Effector memory CD8-positive, alpha-beta T cell (primary cell): Measurements from ENCODE around the gene RDH13.
"Not testable (repeated sequence)": the region's sequence is repeated elsewhere in the genome, so short reads cannot be mapped to it uniquely, and the experiment has no call there.

ENCODE experiments used
- ATAC-seq: fragments of 150-1000 bp; cut with Tn5 transposase; replicated peaks from 2 replicates; pipeline ENCODE4 v1.10.0; 2021; ENCODE audit warnings: mild to moderate bottlenecking, moderate library complexity
- DNase-seq, 3 experiments: peaks; one replicate each; pipeline ENCODE4 v3.0.0; 2021
- H3K27ac Mint-ChIP-seq, 2 donors: one replicate each; pipeline ENCODE4 v1.8.0; 2022; ENCODE audit warnings: mild to moderate bottlenecking in 2 of 2, mixed read lengths in 2 of 2, moderate library complexity in 2 of 2
- H3K27me3 Mint-ChIP-seq, 2 donors: one replicate each; pipeline ENCODE4 v1.8.0; 2022; ENCODE audit warnings: mixed read lengths in 2 of 2
- H3K36me3 Mint-ChIP-seq: one replicate; pipeline ENCODE4 v1.8.0; 2022; ENCODE audit warnings: mild to moderate bottlenecking, moderate library complexity, mixed read lengths; ENCODE audit not compliant: insufficient read depth
- H3K4me1 Mint-ChIP-seq, 2 donors: one replicate each; pipeline ENCODE4 v1.8.0; 2022; ENCODE audit warnings: low read depth in 2 of 2, mixed read lengths in 2 of 2
- H3K4me3 Mint-ChIP-seq, 2 donors: one replicate each; pipeline ENCODE4 v1.8.0; 2022; ENCODE audit warnings: mild to moderate bottlenecking in 2 of 2, mixed read lengths in 2 of 2, moderate library complexity in 2 of 2
- H3K9me3 Mint-ChIP-seq, 2 donors: one replicate each; pipeline ENCODE4 v1.8.0; 2022; ENCODE audit warnings: mixed read lengths in 2 of 2

The RDH13 gene

DNA sequence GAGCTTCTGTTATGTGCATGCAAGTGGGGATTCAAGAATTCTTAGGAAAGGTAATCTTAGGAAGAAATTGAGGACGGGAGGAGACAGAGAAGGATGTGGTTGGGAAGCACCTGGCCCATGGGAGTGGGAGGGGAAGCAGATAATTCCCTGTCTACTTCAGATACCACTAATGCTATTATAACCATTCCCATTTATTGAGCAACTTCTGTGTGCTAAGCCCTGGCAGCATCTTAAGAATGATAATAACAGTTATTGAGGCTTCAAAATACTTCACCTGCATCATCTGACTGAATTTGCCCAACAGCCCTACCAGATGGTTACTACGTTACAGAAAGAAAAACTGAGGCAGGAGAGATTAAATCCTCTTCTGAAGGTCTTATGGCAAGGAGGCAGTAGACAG is 14.2 kb upstream of the RDH13 start:
- Mint-ChIP-seq H3K27ac (no peak overlapping the region), H3K4me1 (peaks cover 11 to 17% of the 10 kb centered on the region in 2 donors), H3K4me3 (no peak overlapping the region), H3K27me3 (peaks cover 44 to 80% of the 10 kb centered on the region in 2 donors), H3K9me3 (no peaks in the 10 kb centered on the region), H3K36me3 (peaks cover 14% of the 10 kb centered on the region)
- no peak for DNase-seq
- ATAC-seq: no peak

DNA sequence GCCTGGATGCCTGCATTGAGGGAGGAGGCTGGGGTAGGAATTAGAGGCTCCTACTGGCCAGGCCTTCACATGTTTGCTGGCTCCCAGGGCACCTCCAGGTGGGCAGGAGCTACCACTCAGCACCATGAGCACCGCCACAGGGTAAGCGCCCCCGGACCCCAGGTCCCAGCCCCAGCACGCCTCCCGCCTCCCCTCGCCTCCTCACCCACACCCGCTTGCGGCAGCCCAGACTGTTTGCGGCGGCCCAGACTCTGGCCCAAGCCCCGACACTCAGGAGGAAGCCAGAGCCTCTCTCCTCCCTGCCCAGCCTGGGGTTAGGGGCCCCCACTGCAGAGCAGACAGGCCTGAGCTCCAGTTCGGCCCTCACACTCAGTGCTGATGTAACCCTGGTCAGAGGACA is 13.4 kb upstream of the RDH13 start:
- no peak overlapping the region for H3K4me3 Mint-ChIP-seq
- H3K4me1 Mint-ChIP-seq: peaks cover 11 to 20% of the 10 kb centered on the region in 2 donors
- ATAC-seq (no peak), DNase-seq (no peak)
- H3K27me3 Mint-ChIP-seq: peaks cover 52 to 86% of the 10 kb centered on the region in 2 donors
- no peak overlapping the region for H3K27ac Mint-ChIP-seq
- H3K9me3 Mint-ChIP-seq: no peaks in the 10 kb centered on the region
- peaks cover 9% of the 10 kb centered on the region for H3K36me3 Mint-ChIP-seq

DNA sequence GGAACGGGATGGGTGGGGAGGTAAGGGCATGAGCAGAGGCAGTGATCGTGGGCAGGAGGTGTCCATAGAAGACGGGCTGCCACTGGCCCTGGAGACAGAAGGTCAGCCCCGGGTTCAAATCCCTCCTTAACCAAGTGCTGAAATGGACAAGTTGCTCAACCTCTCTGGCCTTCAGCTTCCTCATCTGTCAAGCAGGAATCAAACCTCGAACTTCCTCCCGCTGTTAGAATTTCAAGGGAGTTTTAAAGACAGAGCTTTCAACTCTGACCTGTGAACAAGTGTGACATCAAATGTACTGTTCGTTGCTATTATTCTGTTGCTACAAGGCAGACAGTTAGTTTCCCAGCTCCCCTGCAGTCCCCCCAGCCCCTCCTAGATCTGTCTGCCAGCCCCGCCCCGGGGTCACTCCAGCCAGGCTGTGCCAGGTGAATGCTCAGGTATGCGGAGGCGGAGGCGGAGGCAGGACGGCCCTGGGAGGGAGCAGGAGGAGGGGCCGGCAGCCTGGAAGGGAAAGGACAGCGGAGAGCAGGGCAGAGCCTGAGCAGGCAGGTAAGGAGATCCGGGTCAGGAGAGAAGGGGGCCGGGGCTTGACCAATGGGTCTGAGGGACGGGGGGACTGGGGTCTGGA is 12.5 kb upstream of the RDH13 start, which contains the start of gene EPS8L1:
Gene EPS8L1 (plus strand): TSS at position 499 of the 628 bp plus-strand sequence. CDS start 576 bp downstream, outside the sequence.
- DNase-seq (no peak), ATAC-seq (no peak)
- no peak within 1 kb of the TSS for H3K4me3 Mint-ChIP-seq
- peaks cover 7 to 15% of the 10 kb centered on the region in 2 donors for H3K4me1 Mint-ChIP-seq
- H3K27me3 Mint-ChIP-seq: peaks cover 59 to 89% of the 10 kb centered on the region in 2 donors
- no peak within 1 kb of the TSS for H3K27ac Mint-ChIP-seq
- peaks cover 4% of the 10 kb centered on the region for H3K36me3 Mint-ChIP-seq
- H3K9me3 Mint-ChIP-seq: no peaks in the 10 kb centered on the region

DNA sequence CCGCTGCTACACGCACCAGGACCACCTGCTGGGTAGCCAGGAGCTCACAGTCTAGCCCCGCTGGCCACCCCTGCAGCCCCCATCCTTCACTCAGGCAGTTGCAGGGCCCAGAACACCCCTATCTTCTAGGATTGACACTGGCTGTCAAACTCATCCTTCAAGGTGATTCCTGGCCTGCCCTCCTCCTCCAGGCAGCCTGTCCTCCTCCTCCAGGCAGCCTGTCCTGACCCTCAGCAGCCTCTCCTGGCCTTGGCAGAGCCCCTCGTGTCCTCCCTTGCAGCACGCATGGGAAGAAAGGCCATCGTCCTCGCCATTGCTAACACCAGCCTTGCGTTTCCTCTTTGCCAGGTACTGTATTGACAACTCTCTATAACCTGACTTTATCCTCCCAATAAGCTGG is 9.0 kb upstream of the RDH13 start:
- Mint-ChIP-seq H3K4me3 (no peak overlapping the region), H3K27ac (no peak overlapping the region), H3K9me3 (no peaks in the 10 kb centered on the region), H3K4me1 (peaks cover 10 to 12% of the 10 kb centered on the region in 2 donors), H3K36me3 (peaks cover 2% of the 10 kb centered on the region), H3K27me3 (peaks cover 80 to 98% of the 10 kb centered on the region in 2 donors)
- no peak for DNase-seq
- ATAC-seq: no peak

DNA sequence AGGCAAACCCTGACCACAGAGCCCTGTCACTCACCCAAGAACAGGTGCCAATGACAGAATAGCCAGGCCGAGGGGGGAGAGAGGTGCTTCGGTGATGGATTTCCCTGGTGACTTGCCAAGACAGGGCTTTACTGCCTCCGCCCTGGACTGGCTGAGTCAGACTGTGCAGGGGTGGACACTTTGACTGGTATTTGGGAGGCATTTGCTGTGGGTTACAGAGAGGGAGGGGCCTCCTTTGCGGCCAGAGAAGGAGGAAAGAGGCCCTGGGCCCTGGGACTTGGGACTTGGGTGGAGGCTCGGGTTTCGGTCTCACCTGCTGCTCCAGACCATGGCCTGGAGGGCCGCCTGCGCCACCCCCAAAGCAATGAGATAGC is 8.2 kb upstream of the RDH13 start:
- Mint-ChIP-seq H3K36me3 (peaks cover 2% of the 10 kb centered on the region), H3K4me3 (no peak overlapping the region)
- no peak for DNase-seq

DNA sequence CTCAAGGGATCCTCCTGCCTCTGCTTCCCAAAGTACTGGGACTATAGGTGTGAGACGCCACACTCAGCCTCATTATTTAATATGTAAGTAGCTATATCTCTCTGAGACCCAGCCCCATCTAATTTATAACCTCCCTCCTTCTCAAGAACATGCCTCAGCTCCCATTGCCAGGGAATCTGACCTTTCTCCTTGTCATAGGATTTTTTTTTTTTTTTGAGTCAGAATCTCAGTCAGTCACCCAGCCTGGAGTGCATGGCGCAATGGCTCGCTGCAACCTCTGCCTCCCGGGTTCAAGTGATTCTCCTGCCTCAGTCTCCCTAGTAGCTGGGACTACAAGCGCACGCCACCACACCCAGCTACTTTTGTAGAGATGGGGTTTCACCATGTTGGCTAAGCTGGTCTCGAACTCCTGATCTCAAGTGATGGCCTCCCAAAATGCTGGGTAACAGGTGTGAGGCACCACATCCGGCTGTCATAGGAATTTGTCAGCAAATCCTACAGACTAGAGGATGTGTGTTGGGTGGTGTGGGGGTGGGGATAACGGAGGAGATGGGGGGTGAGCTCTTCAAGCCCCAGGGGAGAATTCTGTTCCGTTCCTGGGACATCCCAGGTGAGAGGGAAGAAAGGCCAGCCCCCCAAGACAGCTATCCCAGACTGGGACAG is 7.6 kb upstream of the RDH13 start:
- no peak overlapping the region for H3K27ac Mint-ChIP-seq
- peaks cover 2% of the 10 kb centered on the region for H3K36me3 Mint-ChIP-seq
- no peak for DNase-seq
- peaks cover 83 to 98% of the 10 kb centered on the region in 2 donors for H3K27me3 Mint-ChIP-seq
- peaks cover 12 to 18% of the 10 kb centered on the region in 2 donors for H3K4me1 Mint-ChIP-seq
- H3K9me3 Mint-ChIP-seq: no peaks in the 10 kb centered on the region
- no peak overlapping the region for H3K4me3 Mint-ChIP-seq
- no peak for ATAC-seq

More for the DNA sequence above, 8.2 kb upstream of the RDH13 start:
- Mint-ChIP-seq H3K9me3 (no peaks in the 10 kb centered on the region), H3K4me1 (peaks cover 12 to 18% of the 10 kb centered on the region in 2 donors), H3K27ac (no peak overlapping the region), H3K27me3 (peaks cover 82 to 98% of the 10 kb centered on the region in 2 donors)
- no peak for ATAC-seq

DNA sequence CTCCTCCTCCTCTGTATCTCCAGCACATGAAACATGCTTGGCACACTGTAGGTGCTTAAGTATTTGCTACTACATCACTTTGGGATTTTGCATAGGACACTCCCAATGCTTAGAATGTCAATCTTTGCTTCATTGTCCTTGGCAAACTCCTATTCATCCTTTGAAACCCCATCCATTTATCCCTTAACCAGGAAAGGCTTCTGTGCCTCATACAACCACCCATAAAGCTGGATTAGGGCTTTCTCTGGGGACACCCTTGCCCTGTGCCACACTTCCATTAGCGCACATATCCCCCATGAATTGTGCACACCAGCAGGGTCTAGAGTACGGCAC is 6.9 kb upstream of the RDH13 start:
- ATAC-seq (no peak), DNase-seq (no peak)
- Mint-ChIP-seq H3K27me3 (peaks cover 76 to 90% of the 10 kb centered on the region in 2 donors), H3K4me3 (peak overlapping the region; percentile 26 to 47), H3K27ac (peak overlapping the region in 1 of 2 donors; percentile 25), H3K9me3 (no peaks in the 10 kb centered on the region), H3K36me3 (peaks cover 2% of the 10 kb centered on the region), H3K4me1 (peaks cover 12 to 18% of the 10 kb centered on the region in 2 donors)

DNA sequence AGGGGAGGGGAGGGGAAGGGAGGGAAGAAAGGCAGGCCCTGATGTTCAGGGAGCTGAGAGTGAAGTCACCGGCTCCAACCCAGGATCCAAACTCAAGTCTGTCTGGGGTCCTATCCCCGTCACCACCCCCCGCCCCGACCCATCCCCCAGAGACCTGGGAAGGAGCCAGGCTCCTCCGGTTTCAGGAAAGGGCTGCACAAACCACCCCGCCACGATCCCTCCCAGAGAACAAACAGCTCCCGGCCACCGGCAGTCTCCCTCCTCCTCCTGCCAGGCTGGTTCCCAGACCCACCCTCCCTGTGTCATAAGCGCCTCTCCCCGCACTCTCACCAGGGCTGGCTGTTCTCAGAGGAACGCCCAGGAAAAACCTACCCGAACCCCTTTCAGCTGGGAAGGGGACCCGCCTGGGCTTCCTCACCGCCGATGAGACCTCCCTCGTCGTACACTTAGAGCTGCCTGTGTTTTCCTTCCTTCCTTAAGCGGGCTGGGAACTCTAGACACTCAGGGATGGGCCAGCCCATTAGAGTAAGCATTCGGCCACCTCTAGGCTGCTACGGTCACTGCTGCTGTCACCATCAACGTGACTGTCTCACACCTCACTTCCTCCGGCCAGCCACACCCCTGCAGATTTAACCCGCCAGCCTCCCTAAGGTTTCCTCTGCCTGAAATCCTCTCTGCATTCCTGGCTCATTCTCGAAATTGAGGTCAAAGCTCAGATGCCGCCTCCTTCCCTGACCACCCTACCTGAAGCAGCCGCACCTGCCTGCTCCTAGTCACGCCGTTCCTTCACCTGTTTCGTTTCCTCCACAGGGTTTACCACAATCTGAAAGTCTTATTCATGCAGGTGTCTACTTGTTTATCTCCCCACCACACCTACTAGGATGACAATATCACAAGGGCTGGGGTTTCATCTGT is 6.3 kb upstream of the RDH13 start:
- ATAC-seq (peak; percentile 50), DNase-seq (no peak)
- H3K36me3 Mint-ChIP-seq: peaks cover 2% of the 10 kb centered on the region
- peak overlapping the region; percentile 26 to 47 for H3K4me3 Mint-ChIP-seq
- H3K27ac Mint-ChIP-seq: peak overlapping the region in 1 of 2 donors; percentile 25
- H3K4me1 Mint-ChIP-seq: peaks cover 12 to 18% of the 10 kb centered on the region in 2 donors
- H3K9me3 Mint-ChIP-seq: no peaks in the 10 kb centered on the region
- H3K27me3 Mint-ChIP-seq: peaks cover 72 to 84% of the 10 kb centered on the region in 2 donors

DNA sequence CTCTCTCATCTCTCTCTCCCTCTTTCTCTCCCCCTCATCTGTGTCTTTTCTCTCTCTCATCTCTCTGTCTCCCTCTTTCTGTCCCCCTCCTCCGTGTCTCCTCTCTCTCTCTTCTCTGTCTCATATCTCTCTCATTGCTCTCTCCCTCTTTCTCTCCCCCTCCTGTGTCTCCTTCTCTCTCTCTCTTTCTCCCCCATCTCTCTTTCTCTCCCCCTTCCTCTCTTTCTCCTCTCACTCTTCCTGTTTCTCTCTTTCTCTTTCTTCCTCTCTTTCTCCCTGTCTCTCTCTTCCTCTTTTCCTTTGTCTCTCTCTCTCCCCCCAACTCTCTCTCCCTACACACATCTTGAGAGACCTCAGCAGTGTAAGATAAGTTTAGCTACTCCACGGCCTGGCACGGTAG is 4.9 kb upstream of the RDH13 start:
- Mint-ChIP-seq H3K4me3 (no peak overlapping the region), H3K27ac (no peak overlapping the region), H3K4me1 (peaks cover 12 to 18% of the 10 kb centered on the region in 2 donors), H3K9me3 (no peaks in the 10 kb centered on the region), H3K27me3 (peaks cover 64 to 72% of the 10 kb centered on the region in 2 donors), H3K36me3 (peaks cover 9% of the 10 kb centered on the region)
- no peak for ATAC-seq
- no peak for DNase-seq

DNA sequence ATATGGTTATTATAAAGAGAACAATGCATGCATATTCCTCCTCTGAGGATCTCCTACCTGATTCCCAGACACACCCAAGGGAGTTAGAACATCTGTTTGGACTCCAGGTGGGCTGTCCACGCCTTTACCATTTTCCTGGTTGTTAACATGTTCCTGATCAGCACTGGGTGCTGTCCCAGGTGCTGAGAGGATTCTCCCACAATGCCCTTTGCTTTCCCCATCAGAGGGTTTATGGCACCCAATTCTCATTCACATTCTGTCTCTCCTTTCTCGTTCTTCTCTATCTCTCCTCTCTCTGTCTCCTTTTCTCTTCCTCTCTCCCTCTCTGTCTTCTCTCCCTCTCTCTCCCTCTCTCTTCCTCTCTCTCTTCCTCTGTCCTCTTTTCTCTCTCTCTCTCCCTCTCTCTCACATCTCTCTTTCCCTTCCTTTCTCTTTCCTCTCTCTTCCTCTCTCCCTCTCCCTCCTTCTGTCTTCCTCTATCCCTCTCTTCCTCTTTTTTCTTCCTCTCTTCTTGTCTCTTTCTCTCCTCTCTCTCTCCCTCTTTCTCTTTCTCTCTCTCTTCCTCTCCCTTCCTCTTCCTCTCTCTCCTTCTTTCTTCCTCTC is 3.3 kb upstream of the RDH13 start:
- Mint-ChIP-seq H3K27ac (peak overlapping the region in 1 of 2 donors; percentile 8), H3K36me3 (peaks cover 12% of the 10 kb centered on the region), H3K27me3 (peaks cover 47 to 56% of the 10 kb centered on the region in 2 donors), H3K4me1 (peaks cover 15 to 23% of the 10 kb centered on the region in 2 donors), H3K9me3 (no peaks in the 10 kb centered on the region), H3K4me3 (no peak overlapping the region)
- DNase-seq: no peak
- ATAC-seq: no peak

DNA sequence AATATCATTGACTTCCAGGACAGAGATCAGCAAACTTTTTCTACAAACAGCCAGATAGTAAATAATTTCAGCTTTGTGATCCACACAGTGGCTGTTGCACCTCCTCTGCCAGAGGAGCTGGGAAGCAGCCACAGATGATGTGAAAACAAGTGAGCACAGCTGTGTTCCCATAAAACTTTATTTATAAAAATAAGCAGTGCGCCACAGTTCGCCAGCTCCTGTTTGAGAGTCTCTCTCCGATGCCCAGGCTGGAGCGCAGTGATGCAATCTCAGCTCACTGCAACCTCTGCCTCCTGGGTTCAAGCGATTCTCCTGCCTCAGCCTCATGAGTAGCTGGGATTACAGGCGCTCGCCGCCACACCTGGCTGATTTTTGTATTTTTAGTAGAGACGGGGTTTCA is 2.6 kb upstream of the RDH13 start:
- peaks cover 12% of the 10 kb centered on the region for H3K36me3 Mint-ChIP-seq
- not testable (repeated sequence) for ATAC-seq, H3K27ac Mint-ChIP-seq, DNase-seq, H3K4me3 Mint-ChIP-seq, H3K9me3 Mint-ChIP-seq
- peaks cover 42 to 49% of the 10 kb centered on the region in 2 donors for H3K27me3 Mint-ChIP-seq
- peaks cover 15 to 23% of the 10 kb centered on the region in 2 donors for H3K4me1 Mint-ChIP-seq

DNA sequence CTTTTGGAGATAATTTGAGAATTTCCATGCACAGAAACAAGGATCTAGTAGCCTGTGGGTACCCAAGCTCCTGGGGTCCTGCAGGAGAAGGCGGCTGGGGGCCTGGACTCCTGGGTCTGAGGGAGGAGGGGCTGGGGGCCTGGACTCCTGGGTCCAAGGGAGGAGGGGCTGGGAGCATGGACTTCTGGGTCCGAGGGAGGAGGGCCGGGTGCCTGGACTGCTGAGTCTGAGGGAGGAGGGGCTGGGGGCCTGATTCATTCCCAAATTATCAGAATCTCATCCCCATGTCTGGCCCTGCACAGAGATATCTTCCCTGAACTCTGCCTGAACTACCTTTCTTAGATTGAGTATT is 520 bp upstream of the RDH13 start:
- DNase-seq: no peak
- no peak for ATAC-seq
- H3K9me3 Mint-ChIP-seq: no peaks in the 10 kb centered on the region
- peak overlapping the region; percentile 80 to 82 for H3K4me3 Mint-ChIP-seq
- peaks cover 7 to 14% of the 10 kb centered on the region in 2 donors for H3K4me1 Mint-ChIP-seq
- H3K27ac Mint-ChIP-seq: peak overlapping the region in 1 of 2 donors; percentile 84
- H3K27me3 Mint-ChIP-seq: peaks cover 26 to 28% of the 10 kb centered on the region in 2 donors
- H3K36me3 Mint-ChIP-seq: peaks cover 20% of the 10 kb centered on the region

DNA sequence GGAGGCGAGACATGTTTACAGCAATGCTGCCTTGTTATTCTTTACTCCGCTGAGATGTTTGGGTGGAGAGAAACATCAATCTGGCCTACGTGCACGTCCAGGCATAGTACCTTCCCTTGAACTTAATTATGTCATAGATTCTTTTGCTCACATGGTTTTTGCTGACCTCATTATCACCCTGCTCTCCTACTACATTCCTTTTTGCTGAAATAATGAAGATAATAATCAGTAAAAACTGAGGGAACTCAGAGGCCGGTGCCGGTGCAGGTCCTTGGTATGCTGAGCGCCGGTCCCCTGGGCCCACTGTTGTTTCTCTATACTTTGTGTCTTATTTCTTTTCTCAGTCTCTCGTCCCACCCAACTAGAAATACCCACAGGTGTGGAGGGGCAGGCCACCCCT is 2.7 kb downstream of the RDH13 start:
- Mint-ChIP-seq H3K36me3 (peaks cover 35% of the 10 kb centered on the region), H3K27ac (peak overlapping the region in 1 of 2 donors; percentile 47)
- H3K27me3 Mint-ChIP-seq, ATAC-seq, H3K4me3 Mint-ChIP-seq, H3K4me1 Mint-ChIP-seq, DNase-seq, H3K9me3 Mint-ChIP-seq: not testable (repeated sequence)
